Measurements from ENCODE around the gene PRSS36.
A peak's percentile ranks its signal among the peaks of the same experiment; 100 is the strongest.
"Not testable (repeated sequence)": the region's sequence is repeated elsewhere in the genome, so short reads cannot be mapped to it uniquely, and the experiment has no call there.

Gene PRSS36

DNA sequence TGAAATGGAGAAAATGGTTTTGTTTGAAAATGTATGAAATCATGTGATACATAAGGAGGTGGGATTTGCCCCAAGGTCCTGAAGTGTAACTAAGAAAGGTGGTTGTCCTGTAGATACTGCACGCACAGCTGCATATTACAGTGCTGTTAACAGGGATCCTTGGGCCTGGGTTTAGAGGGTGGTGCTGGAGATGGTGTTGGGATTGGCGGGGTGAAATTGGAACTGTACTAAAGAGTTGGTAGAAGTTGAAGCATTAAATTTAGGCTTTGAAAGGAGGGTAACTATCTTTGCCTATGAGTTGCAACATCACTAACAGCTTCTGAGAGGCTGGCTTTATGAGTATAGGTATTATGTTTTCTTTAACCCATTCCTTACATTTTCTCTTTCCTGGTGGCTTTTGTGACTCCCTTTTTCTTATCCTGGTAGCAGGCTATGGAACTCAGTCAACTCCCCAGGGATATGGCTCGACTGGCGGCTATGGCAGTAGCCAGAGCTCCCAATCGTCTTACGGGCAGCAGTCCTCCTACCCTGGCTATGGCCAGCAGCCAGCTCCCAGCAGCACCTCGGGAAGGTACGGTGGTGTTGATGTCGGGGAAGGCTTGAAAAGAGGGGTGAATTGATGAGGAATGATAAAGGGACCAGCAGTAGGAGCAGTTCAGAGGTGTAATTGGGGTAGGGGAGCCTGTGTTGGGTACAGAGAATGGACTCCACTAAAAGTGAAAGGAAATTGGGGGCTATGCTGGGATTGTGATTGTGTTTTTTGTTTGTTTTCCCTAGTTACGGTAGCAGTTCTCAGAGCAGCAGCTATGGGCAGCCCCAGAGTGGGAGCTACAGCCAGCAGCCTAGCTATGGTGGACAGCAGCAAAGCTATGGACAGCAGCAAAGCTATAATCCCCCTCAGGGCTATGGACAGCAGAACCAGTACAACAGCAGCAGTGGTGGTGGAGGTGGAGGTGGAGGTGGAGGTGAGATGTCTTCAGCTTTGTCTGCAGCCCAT, 33.9 kb upstream of the PRSS36 start:
- no peak for DNase-seq (ENCODE audit: low read depth)

DNA sequence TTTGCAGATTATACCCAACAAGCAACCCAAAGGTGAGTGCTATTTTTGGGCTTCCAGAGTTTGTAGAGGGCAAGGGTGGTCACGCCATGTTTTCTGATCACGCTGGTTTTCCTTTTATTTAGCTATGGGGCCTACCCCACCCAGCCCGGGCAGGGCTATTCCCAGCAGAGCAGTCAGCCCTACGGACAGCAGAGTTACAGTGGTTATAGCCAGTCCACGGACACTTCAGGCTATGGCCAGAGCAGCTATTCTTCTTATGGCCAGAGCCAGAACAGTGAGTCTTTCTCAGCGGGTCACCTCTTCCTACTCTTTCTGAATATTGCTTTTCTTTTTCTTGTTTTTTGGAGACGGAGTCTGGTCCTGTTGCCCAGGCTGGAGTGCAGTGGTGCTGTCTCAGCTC, 32.5 kb upstream of the PRSS36 start:
- no peak for DNase-seq (ENCODE audit: low read depth)

DNA sequence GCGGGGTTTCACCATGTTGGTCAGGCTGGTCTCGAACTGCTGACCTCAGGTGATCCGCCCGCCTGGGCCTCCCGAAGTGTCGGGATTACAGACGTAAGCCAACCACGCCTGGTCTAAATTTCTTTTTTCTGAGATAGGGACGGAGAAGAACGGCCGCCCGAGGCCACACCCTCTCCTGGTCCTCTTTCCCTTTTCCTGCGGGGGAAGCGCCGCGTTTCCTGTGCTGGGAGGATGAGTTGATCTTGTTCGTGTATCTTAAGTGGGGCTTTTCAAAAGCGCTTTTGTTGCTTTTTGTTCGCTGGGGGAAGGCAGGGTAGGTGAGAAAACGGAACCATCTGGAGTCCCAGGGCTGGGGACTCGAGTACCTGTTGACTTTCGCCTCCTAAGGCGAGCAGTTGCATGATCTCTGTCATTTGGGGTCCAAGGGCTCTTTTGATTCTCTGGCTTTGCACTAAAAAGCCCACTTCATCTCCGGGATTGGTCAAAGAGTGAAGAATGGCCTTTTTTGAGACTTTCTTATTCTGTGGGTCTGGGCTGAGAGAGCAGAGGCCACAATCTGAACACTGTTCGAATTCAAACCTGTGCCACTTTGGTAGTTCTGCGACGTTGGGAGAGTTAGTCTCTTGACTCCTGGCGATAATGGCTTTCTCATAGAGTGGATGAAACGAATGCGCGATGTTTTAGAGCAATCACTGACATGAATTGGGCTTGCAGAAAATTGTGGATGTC, 31.4 kb upstream of the PRSS36 start:
- no peak for DNase-seq (ENCODE audit: low read depth)

DNA sequence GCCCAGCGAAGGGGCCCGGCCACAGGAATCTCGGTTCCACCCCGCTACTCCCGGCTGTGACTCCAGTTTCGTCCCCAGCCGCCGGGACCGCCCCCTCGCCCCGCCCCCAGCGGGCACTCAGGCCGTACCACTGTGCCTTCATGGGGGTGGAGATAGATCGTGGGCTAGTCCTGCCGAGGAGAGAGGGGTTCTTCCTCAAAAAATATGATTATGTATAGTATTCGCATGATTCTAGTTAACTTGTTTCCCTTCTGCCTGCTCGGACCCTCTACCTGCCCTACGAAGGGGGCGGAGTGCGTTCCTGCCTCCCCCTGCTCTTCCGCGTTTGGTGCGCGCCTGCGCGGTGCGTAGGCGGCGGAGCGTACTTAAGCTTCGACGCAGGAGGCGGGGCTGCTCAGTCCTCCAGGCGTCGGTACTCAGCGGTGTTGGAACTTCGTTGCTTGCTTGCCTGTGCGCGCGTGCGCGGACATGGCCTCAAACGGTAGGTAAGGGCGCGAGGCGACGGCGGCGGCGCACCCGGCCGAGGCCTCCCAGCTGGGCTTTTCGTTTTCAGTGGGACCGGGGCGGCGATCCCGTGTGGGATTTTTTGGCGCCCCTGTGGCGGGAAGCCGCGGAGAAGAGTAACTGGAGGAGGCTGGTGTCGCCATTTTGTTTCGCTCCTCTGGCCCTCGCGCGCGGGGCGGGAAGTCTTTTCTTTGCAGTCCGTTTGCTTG, 30.0 kb upstream of the PRSS36 start, which contains the start of gene FUS:
FUS (plus strand) TSS at position 393 of the 713 bp plus-strand sequence; CDS start at position 469, 76 bp downstream.
- peak; percentile 85 for DNase-seq (ENCODE audit: low read depth)

DNA sequence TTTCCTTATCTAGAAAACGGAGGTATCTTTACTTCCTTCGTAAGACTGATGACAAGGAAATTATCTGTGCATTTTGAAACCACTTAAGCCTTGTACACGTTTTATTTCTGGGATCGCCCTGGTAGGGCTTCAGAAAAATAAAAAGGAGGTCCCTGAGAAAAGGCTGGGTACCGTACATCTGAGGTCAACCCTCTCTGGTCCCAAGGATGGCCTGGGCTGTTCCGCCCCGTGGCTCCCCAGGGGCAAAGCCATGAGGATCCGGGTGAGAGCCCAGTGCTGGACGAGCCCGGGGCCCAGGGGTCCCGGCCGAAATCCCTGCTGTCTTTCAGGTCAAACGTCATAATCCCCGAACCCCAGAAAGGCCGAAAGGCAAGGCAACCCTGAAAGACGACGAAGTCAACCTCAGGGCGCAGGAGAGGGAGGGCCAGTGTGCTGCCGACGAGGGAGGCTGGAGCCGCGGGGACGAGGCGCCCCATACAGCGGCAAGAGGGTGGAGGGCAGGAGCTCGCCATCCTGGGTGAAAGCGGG, 29.4 kb upstream of the PRSS36 start:
- DNase-seq (ENCODE audit: low read depth) = no peak

DNA sequence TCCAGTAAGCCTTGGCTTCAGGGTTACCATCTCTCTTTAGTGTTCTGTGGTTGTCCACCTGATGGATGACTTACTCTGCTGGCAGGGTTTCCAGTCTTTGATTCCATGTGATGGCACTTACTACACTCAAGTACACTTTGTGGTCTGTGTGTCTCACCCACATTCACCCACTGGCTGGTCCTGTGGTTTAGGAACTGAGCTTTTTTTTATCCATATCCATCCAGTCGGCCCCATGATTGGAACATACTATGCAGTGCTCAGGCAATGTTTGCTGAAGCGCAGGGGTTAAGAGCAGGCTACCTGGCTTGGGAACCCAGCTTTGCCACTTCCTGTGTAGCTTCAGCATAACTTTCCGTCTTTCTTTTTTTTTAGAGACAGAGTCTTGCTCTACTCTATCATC, 27.3 kb upstream of the PRSS36 start:
- DNase-seq (ENCODE audit: low read depth) = peak; percentile 35

DNA sequence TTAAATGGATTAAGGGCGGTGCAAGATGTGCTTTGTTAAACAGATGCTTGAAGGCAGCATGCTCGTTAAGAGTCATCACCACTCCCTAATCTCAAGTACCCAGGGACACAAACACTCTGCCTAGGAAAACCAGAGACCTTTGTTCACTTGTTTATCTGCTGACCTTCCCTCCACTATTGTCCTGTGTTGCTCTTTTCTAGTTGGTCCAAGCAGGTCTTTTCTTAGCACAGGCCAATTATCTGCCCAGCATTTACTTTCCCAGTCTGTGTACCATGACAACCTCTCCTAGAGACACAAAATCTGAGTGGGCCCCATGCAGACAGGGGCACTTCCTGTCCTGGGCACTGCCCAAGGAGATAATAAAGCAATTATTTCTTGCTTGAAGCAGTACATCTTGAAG, 20.2 kb upstream of the PRSS36 start:
- DNase-seq (ENCODE audit: low read depth) = not testable (repeated sequence)

DNA sequence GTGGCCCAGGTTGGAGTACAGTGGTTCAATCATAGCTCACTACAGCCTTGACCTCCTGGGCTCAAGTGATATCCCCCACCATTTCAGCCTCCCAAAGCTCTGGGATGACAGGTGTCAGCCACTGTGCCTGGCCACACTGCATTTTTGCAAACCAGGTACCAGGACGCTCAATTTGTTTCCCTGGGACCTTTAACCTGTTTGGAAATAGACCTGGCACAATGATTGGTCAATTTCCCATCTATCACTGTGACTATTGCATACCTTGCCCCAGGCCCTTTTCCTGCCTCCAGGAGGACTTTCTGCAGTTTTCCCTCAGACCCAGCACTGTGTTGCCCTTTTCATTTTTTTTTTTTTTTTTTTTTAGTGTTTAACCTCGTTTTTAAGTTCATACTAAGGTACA, 19.0 kb upstream of the PRSS36 start:
- no peak for DNase-seq (ENCODE audit: low read depth)

DNA sequence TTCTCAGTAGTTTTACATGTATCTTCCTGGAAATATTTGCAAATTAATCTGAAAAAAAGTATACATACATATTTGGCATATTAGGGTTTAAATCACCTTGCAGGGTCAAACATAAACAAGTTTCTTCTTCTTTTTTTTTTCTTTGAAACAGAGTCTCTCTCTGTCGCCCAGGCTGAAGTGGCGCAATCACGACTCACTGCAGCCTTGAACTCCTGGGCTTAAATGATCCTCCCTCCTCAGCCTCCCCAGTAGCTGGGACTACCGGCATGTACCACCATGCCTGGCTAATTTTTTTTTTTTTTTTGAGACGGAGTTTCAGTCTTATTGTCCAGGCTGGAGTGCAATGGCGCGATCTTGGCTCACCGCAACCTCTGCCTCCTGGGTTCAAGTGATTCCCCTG, 17.4 kb upstream of the PRSS36 start:
- no peak for DNase-seq (ENCODE audit: low read depth)

DNA sequence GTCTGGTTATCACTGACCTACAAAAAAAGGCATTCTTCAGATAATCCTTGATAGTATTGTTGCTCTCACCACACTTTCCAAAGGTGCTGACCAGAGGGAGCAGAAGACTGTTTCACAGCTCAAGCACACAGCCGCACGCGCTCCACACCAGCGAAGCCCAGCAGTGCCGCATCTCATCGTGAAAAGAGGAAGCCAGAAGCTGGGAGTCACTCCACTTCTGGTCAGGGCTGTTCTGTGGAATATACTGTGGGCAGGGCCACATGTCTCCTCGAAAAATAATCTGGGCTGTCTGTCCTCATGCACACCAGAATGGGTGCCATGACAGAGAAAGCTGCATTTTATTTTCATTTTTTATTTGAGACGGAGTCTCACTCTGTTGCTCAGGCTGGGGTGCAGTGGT, 7.3 kb upstream of the PRSS36 start:
- DNase-seq (ENCODE audit: low read depth) = no peak

DNA sequence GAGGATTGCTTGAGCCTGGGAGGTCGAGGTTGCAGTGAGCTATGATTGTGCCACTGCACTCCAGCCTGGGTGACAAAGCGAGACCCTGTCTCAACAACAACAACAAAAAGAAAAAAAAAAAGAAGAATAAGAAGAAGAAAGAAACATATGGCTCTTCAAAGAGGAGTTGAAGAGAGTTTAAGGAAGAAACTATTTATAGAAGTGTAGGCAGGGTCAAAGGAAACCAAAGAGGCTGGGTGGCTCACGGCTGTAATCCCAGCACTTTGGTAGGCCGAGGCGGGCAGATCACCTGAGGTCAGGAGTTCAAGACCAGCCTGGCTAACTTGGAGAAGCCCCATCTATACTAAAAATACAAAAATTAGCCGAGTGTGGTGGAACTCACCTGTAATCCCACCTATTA, 1.1 kb upstream of the PRSS36 start:
- DNase-seq (ENCODE audit: low read depth) = not testable (repeated sequence)

DNA sequence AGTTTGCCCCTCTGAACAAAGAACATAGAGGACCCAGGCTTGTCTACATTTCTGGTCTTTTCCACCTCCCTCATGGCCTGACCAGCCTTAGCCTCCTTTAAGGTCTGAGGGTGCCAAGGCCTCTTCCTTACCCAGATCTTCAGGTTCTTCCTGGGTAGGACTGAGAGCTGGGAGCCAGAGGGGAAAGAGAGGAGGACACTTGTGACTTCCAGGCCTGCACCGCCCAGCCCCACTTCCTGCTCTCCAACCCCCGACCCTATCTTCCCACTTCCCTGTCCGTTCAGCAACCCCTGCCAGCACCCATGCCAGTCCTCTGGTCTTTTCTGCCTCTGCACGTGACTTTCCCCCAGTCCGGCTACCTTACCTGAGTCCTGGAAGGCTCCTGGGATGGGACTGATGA, 534 bp downstream of the PRSS36 start:
- no peak for DNase-seq (ENCODE audit: low read depth)

DNA sequence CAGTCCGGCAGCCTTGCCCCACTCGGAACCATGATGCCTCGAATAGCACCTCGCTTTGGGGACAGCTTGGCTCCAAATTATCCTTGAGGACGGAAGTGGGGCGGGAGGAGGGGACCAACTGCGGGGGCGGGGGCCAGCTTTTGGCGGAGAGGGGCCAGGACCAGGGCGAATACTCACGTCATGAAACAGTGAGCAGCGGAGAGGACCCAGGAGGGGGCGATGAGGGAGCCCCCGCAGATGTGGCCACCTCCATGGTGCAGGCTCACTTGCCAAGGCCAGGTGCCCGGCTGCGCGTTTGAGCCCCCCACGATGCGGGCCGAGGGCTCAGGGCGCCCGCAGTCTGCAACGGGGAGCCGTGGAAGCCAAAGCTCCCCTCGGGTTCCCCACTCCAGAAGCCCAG, 970 bp downstream of the PRSS36 start:
- DNase-seq (ENCODE audit: low read depth) = no peak

DNA sequence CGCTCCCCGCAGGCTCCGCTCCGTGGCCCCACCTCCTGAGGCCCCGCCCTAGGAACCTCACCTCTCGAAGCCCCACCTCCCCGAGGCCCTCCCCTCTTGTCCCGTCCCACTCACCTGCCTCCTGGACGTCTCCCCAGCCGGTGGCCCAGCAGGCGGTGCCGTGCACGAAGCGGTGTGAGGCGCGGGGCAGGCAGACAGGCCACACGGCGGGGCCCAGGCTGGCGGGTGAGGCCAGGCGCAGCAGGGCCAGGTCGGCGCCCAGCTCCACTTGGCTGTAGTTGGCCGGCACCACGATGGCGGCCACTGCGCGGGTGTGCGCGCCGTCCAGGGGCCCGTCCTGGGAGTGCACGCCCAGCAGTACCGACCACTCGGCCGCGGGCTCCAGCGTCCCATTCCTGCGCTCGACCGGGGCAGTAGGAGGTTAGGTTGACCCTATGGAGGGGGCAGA, 1.6 kb downstream of the PRSS36 start:
- no peak for DNase-seq (ENCODE audit: low read depth)

DNA sequence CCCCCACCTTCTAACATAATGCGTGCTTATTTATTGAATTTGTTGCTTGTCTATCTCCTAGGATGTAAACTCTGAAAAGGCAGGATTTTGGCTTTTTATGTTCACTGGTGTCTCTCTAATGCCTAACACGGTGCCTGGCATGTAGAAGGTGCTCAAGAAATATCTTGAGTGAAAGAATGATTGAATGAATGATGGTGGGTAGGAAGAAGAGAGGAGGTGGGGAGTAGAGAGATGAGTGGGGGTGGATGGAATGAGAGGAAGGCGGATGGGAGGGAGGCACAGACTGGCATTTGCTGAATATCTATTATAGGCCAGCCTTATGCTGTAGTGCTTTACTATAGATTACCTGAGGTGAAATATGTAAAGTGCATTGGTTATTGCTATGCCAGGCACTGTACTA, 2.3 kb downstream of the PRSS36 start:
- no peak for DNase-seq (ENCODE audit: low read depth)

DNA sequence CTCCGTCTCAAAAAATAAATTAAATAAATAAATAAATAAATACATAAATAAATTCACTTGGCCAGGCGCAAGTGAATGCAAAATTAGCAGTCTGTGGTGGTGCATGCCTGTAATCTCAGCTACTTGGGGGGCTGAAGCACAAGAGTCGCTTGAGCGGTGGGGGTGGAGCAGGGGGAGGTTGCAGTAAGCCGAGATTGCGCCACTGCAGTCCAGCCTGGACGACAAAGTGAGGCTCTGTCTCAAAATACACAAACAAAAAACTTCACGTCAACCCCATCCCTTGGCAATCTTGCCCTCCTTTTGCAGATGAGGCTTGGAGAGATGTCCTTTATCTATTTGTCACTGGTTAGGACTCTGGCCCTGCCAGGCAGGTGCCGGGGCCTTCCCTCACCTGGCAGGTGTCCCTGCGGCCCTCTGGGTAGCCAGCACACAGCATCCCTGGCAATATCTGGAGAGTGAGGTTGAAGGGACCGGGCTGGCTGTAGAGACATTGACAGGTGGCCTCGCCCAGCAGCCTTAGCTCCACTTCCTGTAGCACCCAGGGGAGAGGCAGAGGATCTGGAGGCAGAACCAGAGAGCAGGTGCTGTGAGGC, 4.4 kb downstream of the PRSS36 start:
- DNase-seq (ENCODE audit: low read depth) = no peak

DNA sequence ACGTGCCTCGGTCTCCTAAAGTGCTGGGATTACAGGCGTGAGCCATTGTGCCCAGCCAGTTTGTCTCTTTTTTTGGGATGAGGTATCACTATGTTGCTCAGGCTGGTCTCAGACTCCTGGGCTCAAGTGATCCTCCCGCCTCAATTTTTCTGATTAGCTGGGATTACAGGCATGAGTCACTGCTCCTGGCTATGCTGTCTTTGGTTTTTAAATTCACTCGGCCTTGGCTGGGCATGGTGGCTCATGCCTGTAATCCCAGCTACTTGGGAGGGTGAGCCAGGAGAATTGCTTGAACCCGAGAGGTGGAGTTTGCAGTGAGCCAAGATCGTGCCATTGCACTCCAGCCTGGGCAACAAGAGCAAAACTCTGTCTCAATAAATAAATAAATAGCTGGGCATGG, 5.4 kb downstream of the PRSS36 start:
- not testable (repeated sequence) for DNase-seq (ENCODE audit: low read depth)

DNA sequence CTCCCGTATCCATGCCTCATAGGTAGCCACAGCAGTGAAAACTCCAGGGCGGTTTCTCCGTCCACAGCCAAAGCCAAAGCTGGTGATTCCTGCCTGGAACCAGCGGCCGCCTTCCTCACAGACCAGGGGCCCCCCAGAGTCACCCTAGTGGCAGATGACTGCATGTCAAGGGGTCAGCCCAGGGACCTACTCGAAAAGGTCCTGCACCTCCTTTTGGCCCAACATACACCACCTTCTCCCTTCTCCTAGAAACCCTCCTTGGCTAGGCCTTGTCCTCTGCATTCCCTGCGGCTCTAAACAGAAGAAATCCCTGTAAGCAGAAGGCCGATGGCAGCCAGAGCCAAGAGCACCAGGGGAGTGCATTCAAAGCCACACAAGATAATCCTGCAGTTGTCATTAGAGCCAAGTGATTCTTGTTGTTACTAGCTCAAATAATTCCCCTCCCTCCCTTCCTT, 6.1 kb downstream of the PRSS36 start:
- no peak for DNase-seq (ENCODE audit: low read depth)

DNA sequence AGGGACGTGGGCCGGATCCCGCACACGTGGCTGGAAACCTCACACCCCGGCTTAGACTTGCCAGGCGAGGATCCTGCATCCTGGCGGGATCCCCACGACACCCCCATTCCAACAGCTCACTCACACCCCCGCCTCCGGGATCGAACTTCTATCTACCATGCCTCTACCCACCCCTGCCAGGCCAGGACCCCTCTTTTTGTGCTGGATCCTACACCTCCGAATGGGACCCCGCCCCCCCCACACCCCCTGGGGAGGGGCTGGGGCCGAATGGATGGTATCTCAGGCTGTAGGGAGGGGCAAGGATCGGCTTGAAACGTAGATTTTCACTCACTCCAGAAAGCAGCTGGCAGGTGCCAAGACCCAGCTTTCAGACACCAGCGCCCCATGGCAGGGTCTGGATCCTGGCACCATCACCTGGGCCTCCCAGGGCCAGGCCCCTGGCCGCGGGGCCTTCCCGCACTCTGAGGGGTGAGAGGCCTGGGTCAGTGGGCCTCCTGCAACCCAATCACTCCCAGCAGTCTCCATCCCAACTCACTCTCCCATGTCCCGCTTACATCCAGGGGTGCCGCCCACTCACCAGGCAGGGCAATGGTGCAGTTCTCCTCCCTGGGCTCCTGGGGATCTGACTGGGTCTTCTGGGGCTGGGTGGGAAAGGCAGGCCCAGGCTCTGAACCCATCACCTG, 6.7 kb downstream of the PRSS36 start:
- no peak for DNase-seq (ENCODE audit: low read depth)

DNA sequence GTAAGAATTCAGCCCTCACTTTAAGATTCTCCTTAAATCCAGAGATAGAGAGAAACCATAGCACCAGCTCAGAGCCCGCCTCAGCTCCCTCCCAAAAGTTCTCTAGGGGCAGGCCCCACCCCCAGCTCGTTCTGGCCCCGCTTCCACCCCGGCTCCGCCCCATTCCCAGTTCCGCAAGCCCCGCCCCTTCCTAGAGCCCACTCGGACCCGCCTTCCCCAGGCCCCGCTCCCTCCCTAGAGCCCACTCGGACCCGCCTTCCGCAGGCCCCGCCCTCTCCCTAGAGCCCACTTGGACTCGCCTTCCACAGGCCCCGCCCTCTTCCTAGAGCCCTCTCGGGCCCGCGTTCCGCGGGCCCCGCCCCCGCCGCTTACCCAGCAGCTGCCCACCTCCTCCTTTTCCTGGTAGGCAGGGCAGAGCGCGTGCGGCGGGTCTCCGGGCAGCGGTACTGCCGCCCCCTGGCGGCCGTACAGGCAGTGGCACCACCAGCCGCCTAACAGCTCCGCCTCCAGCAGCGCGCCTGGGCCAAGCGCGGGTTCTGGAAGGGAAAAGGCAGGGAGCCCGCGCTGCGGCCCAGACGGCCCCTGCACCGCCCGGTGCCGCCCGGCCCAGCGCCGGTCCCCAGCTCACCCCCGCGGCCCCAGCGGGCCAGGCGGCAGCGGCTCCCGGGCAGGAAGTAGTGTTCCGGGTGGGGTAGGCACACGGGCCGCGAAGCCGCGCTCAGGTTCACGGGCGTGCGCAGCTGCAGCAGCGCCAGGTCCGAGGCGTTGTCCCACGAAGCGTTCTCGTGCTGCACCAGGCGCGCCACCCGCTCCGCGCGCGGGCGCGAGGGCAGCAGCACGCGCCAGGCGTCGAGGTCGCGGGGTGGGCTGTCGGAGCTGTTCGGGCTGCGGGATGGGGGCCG, 7.5 kb downstream of the PRSS36 start:
- peak; percentile 98 for DNase-seq (ENCODE audit: low read depth)

All from activated T-cell treated with anti-CD3 and anti-CD28 coated beads for 24 hours (primary cell).